Testis (tissue), 2 donors: ENCODE measurements around the gene CP.

ENCODE experiments used
- CTCF ChIP-seq, 3 experiments: fragments of 450-650 bp in 2 of 3; fragments of 200-600 bp in 1 of 3; sonication (generic) in 1 of 3; IDR thresholded peaks; one replicate each; pipeline ENCODE4 v1.5.1; 2016 to 2019; ENCODE audit warnings: antibody characterized with exemption in 3 of 3, mild to moderate bottlenecking in 2 of 3, moderate library complexity in 1 of 3
- POLR2A ChIP-seq: fragments of 450-650 bp; IDR thresholded peaks from one replicate; pipeline ENCODE4 v1.6.1; 2017; ENCODE audit warnings: antibody characterized with exemption, mild to moderate bottlenecking, moderate library complexity

- TF ChIP-seq CTCF (IDR thresholded peaks at IDR 0.05): no peak
- no peak for TF ChIP-seq POLR2A
Observed at GRCh38 chr3:149203758-149204157, 17.9 kb downstream of the CP start.
